Stimulated activated CD4-positive, alpha-beta T cell treated with anti-CD3 and anti-CD28 coated beads, Interleukin-12 subunit alpha, Interleukin-12 subunit beta, amount 100 ng/mL, for 4 hours (primary cell): ENCODE data around the gene LILRA6.
"Not testable (repeated sequence)": the region's sequence is repeated elsewhere in the genome, so short reads cannot be mapped to it uniquely, and the experiment has no call there.

ENCODE experiments used
- DNase-seq: peaks from one replicate; pipeline ENCODE4 v3.0.0-alpha.2; 2020

LILRA6 gene

DNA sequence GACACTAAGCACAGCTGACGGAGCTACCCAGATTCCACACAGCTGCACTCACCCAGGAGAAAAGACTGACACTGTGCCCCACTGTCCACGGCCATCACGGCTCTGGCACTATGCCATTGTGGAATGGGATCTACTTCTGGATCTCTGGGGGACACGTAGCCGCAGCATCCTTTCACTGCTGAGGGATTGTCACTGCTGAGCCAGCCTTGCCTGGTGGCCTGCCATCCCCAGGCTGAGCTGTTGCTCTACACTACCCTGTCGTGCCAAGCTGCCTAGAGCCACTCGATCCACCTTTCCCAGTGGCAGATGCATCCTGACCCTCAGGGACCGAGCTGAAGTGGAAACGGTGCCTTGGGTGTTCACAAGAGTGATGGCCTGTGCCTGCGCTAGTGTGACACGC, 19.5 kb upstream of the LILRA6 start:
- DNase-seq: no peak

DNA sequence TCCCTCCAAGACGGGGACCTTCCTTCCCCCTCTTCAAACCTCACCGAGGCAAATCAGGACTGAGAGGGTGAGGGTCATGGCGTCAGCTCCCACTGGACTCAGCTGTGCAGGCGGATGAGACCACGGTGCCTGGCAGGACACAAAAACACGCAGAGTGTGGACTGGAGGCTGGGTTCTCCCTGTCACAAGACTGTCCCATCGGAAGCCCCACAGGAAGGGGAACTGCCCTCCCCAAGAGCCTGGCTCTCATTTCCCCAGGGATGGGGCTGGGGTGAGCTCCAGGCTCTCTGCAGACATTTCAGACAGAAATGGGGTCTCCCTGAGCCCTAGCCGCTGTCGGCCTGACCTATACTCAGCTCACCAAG, 14.5 kb upstream of the LILRA6 start, which contains the start of gene LILRB5:
Gene LILRB5, minus strand, starts transcription at position 158 of the 365 bp plus-strand sequence. Its CDS starts 80 bp downstream, at position 78.
- no peak for DNase-seq

- DNase-seq: no peak
These were observed 13.9 kb upstream of the LILRA6 start for GRCh38 chr19:54256250-54257115.

DNA sequence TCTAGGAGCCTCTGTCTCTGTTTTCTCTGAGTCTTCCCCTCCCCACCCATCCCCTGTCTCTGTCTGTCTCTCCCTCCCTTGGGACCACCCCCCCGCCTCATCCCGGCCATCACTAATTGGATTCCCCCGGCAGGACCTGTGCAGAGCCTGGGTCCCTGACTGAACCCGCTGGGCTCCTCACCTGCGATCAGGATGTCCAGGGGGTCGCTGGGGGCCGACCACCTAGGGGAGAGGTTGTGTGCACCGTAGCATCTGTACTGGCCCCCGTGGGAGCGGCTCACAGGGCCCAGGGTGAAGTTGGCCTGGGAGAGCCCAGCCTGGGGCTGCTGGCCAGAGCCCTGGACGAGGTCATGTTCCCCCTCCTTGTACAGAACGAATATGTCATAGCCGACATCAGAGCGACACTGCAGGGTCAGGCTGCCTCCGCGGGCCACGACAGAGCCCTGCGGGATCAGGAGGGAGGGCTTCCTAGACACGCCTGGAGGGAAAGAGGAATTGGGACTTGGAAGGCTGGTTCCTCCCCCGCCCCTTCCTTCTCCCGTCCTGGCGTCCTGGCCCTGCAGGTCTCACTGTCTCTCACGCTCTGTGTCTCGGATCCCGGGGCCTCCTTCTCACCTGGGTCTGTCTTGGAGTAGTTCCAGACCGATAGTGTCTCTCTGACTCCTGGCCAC, 12.7 kb upstream of the LILRA6 start:
- DNase-seq: no peak

DNA sequence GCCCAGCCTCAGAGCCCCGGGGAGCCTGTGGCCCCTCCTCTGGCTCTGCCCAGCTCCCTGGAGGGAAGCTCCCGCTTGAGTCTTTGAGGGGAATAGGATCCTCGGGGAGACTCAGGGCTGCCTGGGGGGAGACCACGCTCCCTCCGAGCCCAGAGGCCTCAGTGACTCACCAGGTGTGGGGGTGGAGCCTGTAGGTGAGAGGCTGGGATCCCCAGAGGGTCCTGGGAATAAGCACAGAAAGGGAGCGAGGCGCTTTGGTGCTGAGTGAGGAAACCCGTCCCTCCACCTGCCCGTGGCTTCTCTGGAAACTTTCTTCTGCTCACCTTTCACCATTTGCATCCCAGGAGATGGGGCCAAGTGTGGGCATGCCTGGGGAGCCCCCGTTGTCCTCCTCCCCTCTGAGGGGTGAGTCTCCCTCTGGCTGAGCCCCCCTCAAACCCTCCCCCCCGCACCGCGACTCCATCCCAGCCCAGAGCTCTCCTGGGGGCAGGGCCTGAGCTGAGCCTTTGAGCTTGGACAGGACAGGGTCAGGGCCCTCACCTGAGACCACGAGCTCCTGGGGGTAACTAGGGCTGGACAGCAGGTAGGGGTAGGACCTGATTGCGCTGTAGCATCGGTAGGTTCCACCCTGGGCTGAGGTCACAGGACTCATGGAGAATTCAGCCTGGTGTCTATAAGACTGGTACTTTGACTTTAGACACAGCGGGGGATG, 11.8 kb upstream of the LILRA6 start:
- no peak for DNase-seq

- DNase-seq: no peak
These were observed 11.0 kb upstream of the LILRA6 start for GRCh38 chr19:54253331-54254194.

DNA sequence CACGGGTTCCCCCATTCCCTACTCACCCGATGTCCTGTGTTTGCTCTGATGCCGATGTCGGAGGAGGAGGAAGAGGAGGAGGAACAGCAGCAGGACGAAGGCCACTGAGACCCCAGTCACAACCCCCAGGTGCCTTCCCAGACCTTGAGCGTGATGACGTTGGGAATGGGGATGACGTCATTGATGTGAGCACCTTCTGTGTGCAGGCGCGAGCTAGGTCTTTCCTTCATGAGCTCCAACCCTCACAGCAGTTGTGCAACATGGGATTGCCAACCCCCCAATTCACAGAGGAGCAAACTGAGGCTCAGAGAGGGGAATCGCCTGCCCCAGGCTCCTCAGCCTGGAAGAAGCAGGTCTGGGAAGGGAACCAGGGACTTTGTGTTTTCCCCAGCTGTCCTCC, 10.3 kb upstream of the LILRA6 start:
- DNase-seq: no peak

DNA sequence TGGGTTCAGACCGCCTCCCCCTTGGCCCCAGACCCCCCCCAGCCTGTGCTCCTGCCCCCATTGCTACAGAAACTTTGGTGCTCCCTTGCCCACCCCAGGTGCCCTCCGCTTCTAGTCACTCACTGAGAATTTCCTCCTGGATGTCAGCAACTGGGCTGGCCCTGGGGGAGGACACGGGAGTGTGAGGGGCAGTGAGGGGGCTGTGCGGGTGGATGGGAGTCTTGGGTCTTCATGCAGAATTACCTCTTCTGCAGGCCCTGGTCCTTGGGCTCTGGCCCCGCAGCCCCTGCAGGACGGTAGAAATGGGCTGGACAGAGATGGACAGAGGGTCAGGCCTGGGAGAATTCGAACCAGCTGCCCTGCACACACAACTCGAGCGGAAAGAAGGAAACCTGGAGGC, 9.7 kb upstream of the LILRA6 start:
- DNase-seq: no peak

DNA sequence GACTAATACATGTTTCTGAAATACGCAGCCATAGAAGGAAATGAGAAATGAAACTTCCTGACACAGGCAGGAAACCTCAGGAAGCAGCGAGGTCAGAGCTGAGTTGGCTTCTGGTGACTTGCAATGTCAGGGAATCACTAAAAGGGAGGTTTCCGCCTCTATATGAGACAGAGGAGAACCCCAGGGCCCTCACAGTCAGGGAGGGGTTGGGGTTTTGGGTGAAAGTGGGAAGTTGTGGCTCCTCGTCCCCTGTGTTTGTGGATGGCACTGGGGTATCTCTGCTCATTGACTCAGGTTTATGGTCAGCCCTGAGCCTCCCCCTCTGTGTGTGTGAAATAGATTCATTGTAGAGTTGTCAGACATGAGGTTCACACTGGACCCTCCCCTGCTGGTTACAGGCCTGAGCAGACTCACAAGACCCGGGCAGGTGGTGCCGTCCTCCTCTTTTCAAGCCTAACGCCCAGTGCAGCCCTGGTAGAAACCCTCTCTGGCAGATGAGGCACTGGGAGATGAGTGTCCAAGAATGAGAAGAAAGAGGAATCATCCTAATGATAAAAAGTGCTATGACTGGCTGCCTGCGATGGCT, 5.5 kb upstream of the LILRA6 start:
- DNase-seq: no peak

DNA sequence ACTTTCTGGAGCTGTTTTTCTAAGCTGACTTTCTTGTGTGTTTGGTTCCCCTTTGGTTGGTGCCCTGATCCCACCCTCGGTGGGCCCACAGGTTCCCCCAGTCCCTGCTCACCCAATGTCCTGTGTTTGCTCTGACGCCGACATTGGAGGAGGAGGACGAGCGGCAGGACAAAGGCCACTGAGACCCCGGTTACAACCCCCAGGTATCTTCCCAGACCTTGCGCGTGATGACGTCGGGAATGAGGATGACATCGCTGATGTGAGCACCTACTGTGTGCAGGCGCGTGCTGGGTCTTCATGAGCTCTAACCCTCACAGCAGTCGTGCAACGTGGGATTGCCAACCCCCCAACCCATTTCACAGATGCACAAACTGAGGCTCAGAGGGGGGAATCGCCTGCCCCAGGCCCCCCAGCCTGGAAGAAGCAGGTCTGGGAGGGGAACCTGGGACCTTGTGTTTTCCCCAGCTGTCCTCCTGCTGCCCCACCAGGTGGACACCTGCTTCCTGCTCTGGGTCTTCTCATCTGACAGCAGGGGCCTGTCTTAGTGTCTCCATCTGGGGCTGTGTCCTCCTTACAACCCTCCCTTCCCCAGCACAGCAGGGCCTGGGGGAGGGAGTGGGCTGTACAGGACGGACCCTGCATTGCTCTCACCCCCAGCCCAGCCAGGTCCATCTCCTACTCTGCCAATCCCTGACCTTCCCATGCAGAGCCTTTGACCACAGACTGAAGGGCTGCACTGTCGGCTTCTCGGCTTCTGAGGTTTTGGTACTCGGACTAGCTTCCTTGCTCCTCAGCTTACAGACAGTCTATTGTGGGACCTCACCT, 4.7 kb upstream of the LILRA6 start:
- no peak for DNase-seq

- no peak for DNase-seq
These were observed 3.3 kb upstream of the LILRA6 start for GRCh38 chr19:54245936-54246335.

DNA sequence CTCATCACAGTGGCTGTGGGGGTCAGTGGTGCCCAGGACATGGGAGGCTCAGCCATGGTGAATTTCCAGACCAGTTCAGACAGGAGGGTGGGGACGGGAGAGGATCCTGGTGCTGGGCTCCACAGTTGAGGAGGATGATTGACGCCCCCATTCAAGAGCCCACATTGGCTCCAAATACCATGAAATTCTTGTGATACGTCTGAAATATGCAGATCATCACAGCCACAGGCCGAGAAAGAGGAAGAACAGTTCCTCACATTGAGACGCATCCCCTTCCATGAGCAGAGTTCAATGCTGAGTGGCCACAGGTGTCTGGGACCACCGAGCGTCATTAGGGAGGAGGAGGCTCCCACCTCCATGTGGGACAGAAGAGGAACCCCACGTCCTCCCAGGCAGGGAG, 1.2 kb upstream of the LILRA6 start:
- DNase-seq: not testable (repeated sequence)

GRCh38 chr19:54242234-54242633, 356 bp downstream of the LILRA6 start:
- DNase-seq: not testable (repeated sequence)

DNA sequence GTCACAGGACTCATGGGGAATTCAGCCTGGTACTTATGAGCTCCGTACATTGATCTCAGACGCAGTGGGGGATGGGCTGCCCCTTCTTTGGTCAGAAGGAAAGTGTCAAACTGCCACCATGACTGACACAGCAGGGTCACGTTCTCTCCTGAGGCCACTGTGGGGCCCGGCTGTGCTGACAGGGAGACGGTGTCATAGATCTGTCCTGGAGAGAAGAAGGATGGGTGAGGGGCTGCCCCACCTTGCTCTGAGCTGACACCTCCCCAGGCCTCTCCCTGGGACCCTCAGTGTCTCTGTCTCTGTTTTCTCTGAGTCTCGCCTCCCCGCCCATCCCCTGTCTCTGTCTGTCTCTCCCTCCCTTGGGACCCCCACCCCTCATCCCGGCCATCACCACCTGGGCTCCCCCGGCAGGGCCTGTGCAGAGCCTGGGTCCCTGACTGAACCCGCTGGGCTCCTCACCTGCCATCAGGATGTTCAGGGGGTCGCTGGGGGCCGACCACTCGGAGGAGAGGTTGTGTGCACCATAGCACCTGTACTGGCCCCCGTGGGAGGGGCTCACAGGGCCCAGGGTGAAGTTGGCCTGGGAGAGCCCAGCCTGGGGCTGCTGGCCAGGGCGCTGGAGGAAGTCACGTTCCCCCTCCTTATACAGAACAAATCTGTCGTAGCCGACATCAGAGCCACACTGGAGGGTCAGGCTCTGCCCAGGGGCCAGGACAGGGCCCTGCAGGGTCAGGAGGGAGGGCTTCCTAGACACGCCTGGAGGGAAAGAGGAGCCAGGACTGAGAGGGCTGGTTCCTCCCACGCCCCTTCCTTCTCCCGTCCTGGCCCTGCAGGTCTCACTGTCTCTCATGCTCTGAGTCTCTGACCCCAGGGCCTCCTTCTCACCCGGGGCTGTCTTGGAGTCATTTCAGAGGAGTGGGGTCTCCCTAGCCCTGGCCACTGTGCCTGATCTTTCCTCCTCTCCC, 1.9 kb downstream of the LILRA6 start:
- DNase-seq: not testable (repeated sequence)

DNA sequence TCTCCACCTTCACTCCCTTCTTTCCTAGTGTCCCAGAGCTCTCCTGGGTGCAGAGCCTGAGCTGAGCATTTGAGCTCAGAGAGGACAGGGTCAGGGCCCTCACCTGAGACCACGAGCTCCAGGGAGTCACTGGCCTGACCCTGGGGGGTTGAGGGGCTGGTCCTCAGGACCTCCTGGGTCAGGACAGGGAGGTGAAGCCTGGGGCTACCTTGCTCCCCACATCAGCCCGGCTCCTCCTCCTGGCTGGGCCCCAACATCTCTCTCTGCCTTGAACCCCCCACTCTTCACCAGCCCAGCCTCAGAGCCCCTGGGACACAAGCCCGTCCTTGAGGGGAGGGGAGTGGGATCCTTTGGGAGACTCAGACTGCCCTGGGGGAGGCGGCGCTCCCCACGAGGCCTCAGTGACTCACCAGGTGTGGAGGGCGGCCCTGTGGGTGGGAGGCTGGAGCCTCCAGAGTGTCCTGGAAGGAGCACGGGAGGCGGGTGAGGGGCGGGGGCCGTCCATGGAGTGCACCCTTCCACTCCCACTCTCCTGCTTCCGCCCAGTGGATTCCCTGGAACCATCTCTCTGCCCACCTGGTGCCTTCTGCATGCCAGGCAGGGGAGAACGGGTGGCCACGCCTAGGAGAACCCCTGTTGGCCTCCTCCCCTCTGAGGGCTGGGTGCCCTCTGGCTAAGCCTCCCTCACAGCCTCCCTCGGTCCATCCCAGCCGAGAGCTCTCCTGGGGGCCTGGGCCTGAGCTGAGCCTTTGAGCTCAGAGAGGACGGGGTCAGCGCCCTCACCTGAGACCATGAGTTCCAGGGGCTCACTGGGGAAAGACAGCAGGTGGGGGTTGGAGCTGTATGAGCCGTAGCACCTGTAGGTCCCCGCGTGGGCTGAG, 2.9 kb downstream of the LILRA6 start:
- DNase-seq: not testable (repeated sequence)

DNA sequence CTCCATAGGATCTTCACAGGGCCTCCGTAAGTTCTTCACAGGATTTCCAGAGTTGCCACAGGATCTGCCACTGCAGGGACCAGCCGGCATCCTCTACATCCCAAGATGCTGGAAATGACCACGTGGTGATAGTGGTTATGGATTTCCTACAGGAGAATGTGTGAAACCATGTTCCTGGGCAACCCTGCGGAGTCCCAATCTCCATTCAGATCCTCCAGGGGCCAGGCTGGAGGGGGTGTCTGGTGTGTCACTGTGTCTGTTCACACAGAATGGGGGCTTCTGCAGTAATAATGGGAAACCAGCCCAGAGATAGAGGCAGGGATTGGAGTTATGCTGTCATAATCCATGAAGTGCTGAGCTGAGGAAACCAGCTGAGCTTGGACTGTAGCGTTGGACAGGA, 8.6 kb downstream of the LILRA6 start:
- no peak for DNase-seq

GRCh38 chr19:54231077-54231931, 11.3 kb downstream of the LILRA6 start:
- peak; percentile 83 for DNase-seq

DNA sequence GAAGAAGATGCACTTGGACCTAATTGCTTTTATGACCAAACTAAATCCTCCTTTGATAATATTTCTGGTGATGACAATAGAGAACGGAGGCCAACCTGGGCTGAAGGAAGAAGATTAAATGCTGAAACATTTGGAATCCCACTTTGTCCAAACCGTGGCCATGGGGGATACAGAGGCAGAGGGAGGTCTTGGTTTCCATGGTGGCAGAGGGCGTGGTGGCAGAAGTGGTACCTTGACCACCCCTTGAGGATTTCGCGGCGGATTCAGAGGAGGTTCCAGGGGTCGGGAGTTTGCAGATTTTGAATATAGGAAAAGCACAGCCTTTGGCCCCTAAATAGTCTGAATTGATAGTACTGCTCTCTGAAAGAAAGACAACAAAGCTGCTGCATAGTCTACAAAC, 12.6 kb downstream of the LILRA6 start:
- DNase-seq: no peak
